Epidermal melanocyte (primary cell): Measurements from ENCODE around the gene RTL1.

Experiments
- DNase-seq: peaks from one replicate; pipeline ENCODE4 v3.0.0; 2011; ENCODE audit warnings: low spot score; ENCODE audit not compliant: insufficient read length

The RTL1 gene

GRCh38 chr14:100898935-100899883 is 4.3 kb downstream of the RTL1 start:
- no peak for DNase-seq

DNA sequence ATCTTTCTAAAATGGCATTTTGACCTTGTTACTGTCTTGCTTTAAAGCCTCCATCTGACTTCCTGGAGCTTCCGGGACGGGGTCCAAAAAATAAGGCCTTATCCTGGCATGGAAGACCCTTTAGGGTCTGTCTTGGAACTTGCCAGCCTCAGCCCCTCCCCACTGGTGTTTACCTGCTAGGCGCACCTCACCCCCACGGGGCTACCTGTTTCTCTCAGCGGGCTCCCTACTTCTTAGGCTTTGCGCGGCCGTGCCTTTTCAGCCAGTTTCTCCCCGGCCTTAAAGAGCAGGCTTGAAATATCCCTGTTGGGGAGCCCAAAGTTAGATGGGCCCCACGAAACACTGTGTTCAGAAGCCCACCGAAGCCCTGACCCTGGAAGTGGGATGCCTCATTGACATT is 5.1 kb downstream of the RTL1 start:
- DNase-seq = no peak

DNA sequence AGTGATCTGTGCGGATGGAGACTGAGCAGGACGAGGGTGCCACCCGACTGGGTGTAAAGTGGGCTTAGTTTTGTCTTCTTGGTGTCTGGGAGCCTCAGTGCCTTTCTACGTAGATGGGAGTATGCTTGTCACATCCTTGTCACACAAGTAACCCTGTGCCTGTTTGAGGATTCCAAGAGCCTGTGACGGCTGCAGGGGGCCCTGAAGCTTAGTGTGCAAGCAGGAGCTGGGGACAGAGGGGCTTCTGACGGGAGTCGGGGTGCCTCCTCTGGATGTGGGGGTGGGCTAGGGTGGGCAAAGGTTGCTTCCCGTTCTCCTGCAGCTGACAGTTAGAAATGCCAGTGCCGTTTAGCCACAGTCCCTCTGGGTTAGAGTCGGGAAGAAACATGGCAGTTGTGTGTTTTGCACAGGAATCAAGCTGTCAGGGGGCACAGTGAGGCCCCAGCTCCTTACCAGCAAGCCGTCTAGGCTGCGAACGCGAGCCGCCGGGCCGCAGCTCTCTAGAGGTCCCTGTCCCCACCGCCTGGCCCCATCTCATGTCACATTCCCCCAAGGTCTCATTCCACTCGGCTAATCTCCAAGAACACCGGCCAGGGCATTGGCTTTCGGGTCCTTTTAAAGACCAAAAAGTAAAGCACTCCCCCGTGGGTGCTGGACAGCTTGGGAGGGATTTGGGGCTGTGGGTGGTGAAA is 7.0 kb downstream of the RTL1 start:
- no peak for DNase-seq

DNA sequence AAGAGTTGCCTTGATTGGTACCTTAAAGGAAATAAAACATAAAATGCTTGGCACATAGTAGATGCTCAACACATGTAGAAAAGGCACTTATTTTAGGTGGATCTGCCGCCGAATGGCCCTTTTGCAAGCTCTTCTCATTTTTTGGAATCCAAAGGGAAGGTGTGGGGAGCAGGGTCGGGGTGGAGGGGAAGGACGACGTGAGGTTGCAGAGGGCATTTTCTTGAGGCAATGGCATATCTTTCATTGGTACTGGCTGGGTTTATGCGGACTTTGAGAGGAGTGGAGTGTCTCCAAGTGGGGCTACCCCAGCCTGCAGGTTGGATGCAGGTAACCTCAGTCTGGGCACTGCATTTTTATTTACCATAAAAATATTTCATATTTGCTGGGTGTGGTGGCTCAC is 8.1 kb downstream of the RTL1 start:
- DNase-seq = no peak

DNA sequence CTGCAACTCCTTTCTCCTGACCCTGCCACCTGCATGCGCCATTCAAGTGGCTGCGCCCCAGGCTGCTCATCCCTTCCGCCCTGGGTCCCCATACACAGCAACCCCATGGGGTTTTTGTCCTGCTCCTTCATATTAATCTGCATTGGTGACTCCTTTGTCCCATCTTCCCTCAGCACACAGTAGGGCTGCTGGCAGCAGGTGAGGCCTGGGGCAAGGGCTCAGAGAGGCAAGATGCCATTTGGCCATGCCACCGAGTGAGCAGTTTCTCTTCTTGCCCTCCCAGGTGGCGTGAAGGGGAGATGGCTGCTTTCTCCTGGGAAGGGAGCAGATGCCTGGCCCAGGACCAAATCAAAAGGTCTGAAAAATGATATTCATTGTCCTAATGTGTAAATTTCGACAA is 9.1 kb downstream of the RTL1 start:
- no peak for DNase-seq

DNA sequence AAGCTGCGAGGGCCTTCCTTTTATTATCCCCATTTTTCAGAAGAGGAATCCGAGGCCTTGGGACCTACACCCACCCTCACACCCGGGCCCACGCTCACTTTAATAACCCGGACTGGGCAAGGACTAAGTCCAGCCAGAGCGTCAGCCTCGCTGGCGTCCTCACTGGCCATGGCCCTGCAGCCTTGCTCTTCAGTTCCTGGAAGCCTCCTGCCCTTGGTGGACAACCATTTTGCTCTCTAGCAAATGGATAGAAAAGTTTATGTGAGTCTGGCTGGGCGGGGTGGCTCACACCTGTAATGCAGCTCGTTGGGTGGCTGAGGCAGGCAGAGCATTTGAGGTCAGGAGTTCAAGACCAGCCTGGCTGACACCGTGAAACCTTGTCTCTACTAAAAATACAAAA is 9.8 kb downstream of the RTL1 start:
- no peak for DNase-seq

DNA sequence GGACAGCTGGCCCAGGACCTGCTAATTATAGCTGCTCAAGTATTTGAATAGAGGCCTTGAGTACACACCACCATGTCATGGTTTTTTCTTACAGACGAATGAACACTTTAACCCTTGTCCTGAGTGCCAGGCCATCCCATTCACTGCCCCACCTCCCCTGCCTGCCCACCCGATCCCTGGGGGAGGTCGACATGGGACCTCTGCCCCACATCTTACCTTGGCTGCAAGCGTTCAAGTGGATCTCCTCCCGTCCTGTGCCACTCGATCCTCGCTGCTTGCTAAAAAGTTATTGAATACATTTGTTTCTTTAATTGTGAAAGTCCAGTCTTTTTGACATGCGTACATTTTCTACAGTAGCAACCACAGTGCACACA is 10.3 kb downstream of the RTL1 start:
- DNase-seq = no peak

GRCh38 chr14:100892496-100893227 is 10.9 kb downstream of the RTL1 start:
- DNase-seq = no peak

- no peak for DNase-seq
Measured at GRCh38 chr14:100891501-100892445, 11.7 kb downstream of the RTL1 start.

GRCh38 chr14:100891051-100891450 is 12.5 kb downstream of the RTL1 start:
- no peak for DNase-seq

- no peak for DNase-seq
Measured at GRCh38 chr14:100890061-100890850, 13.3 kb downstream of the RTL1 start.

- DNase-seq = no peak
Measured at GRCh38 chr14:100889641-100890040, 13.9 kb downstream of the RTL1 start.

DNA sequence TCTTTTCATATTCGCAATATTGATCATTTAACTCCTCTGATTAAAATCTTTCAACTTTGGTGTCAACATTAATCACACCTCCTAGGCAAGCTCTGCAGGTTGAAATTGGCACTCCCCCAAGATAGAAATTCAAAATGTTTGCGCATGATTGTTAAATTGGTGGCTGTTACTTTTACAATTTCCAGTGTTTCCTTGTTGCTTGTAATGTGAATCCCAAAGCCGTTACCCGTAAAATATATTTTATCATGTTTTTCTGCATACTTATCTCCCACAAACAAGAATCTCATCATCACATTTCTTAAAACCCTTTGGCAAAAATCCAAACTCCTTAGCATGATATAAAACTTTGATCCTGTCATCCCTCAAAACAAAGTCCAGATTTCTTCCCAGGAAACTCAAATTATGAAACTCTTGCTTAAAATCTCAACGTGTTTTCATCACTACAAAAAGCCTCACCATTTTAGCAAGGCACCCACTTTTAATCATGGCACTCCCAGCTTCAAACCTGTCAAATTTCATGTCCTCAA is 14.7 kb downstream of the RTL1 start:
- no peak for DNase-seq

DNA sequence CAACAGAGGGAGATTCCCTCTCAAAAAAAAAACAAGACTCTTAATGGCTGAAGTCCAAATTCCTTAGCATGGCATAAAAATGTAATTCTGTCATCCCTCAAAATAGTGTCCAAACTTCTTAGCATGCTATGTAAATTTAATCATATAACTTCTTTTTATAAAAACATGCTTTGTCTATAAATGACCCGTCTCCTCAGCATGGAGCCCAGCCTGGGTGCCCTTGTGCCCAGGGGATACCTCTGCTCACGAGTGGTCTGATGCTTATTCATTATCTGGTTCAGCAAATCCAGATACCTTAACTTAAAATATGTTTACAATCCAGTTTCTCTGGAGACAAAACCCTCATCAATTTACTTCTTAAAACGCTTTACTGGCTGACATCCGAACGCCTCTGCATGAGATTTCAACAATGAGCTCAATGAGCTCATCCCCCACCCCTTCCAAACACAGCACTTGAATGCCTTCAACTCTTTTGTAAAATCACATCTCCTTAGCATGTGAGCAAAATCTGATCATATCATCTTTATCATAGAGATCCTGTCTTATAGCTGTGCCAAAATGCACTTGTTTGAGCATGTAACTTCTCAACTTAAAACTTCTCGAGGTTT is 15.7 kb downstream of the RTL1 start:
- no peak for DNase-seq

DNA sequence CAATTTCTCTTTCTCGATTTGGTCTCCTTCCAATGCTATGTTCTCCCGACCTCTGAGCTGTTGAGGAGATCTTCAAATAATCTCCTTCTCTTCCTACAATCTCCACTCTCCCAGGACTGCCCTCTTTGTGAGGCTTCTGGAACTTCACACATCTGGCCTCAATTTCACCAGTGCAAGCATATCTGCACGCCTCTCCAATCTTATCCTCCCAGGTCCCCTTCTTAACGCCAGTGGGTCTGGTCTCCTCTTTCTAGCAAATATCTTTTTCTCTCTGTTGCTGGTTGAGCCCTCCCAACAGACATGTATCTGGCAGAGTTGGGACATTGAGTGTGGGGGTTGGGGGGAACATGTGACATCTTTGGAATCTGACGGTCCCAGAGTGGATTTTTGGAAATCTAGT is 17.9 kb downstream of the RTL1 start:
- no peak for DNase-seq

GRCh38 chr14:100885196-100885595 is 18.3 kb downstream of the RTL1 start:
- no peak for DNase-seq

DNA sequence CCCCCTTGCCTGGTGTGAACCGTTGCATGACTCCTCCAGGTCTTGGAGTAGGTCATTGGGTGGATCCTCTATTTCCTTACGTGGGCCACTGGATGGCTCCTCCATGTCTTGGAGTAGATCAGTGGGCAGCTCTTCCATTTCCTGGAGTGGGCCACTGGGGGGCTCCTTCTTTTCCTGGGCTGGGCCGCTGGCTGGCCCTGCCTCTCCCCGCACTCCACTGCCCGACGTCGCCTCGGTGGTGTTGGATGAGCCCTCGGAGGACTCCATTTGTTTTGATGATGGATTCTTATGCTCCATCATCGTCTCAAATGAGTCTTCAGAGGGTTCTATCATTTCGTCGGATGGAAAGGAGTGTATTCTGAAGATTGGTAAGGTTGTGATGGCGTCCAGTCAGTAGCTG is 19.1 kb downstream of the RTL1 start:
- DNase-seq = no peak

- DNase-seq = no peak
Measured at GRCh38 chr14:100883789-100884101, 19.8 kb downstream of the RTL1 start.

DNA sequence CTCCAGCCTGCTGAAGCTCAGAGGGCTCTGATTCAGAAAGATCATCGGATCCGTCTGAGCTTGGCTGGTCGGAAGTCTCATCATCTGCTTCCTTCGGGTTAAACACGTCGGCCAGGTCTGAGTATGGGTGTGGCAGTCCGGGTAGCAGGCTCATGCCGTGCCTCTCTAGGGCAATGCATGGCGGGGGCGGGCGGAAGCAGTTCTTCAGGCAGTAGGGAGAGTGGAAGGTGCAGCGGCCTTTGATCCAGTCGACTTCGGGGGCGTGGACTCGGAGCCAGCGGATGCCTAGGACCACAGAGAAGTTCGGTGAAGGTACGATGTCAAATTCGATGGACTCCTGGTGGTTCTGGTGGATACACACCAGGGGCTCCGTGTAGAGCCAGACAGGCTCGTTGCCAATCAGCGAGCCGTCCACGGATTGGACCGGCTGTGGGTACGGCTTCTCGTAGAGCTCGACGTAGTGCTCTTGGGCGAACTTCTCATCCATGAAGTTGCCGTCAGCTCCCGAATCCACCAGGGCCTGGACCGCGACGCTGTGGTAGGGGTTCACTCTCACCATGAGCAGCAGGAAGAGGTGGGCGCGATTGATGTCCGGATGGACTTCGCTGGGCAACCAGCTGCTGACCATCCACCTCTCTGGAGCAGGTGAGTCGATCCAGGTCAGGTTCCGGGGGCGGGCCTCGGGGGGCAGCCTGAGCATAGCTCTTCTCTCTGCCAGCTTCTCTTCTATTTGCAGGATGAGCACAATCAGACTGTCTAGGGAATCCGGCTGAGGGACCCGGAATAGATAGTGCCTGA is 20.3 kb downstream of the RTL1 start:
- no peak for DNase-seq
